Activated CD4-positive, alpha-beta T cell treated with anti-CD3 and anti-CD28 coated beads, Interleukin-2, amount 50 U/mL, for 4 hours (primary cell): ENCODE data around the gene NEO1.
"Not testable (repeated sequence)": the region's sequence is repeated elsewhere in the genome, so short reads cannot be mapped to it uniquely, and the experiment has no call there.

Source experiments
- DNase-seq, 2 experiments: peaks; one replicate each; pipeline ENCODE4 v3.0.0-alpha.2; 2020

NEO1 gene

DNA sequence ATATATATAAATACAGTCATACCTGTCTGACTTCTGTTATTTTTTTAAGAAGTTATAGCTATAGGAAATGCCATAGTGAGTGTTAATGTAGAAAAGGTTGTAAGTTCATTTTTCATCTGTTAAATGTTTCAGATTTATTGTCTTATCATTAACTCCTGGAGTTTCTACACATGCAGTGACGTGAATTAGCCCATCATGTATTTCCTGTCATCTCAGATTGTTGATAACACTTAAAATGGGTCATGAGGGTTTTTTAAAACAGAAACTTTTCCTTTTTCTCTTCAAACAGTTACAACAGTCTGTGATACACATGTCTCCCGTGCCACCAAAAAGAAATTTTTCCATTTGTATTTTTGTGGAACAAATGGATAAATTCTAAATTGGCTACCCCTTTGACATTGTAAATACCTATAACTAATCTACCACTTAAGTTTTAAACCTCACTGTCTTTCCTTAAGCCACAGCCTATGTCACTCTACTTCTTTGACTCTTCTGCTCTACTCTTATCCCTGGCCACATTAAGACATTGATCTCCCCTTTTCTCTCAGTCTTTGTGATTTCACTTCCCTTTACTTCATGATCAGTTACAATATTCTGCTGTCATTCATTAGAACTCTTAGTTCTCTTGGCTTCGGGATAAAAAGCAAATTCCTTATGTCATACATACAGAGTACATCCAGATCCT, 89.1 kb downstream of the NEO1 start:
- DNase-seq: no peak

DNA sequence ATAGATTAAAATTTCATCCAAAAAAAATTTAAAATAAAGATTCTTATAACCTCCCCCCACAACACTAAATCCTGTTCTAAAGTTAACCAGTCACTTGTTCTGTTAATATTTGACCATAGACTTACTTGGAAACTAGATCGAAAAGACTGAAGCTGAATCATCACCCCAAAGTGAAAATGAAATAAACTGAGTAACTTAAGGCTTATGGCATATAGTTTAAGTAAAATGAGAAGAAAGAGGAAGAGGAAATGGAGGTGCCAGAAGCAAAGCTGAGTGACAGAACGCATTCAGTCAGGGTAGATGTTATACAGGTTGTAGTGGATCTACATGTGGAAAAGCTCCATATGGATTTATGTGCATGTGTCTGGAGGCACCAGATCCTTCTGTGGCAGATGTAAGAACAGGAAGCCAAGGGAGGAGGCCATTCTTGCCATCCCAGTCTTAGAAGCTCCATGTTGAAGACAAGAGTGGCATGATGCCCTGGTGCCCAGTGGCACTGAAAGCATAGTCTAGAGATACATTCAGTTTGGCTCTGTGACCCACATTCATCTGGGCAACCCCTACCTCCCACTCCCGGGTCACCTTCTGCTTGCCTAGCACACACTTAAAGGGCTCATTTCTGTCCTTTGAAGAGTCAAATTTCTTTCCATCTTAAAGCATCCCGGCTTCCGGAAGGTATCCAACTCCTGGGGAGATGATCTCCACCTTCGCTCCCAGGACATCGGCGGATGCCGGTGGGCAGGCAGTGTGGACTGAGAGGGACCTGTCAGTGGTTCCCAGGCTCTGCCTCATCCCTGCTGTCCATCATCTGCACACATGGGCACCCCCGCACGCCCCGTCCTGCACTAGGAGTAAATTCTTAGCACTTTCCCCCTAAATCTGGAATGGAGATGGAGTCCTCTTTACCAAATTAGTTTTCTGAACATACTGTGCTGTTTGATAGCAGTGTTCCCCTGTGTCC, 90.8 kb downstream of the NEO1 start:
- DNase-seq: no peak

DNA sequence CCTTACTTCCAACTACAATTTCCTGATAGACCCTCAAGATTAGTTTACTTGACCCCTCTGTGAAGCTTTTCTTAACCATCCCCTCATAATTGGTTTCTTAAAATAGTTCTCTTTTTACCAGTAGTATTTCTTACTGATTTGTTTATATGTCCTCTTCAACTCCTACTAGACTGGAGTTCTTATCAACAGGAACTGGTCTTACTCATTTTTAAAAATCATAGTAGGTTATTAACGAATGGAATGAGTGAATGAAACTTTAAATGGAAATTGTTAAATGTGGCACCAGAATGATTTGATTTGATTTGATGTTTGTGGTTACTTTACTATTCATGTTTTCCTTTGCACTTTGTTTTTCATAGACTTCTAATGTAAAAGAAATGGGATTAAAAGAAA, 91.5 kb downstream of the NEO1 start:
- DNase-seq: no peak

DNA sequence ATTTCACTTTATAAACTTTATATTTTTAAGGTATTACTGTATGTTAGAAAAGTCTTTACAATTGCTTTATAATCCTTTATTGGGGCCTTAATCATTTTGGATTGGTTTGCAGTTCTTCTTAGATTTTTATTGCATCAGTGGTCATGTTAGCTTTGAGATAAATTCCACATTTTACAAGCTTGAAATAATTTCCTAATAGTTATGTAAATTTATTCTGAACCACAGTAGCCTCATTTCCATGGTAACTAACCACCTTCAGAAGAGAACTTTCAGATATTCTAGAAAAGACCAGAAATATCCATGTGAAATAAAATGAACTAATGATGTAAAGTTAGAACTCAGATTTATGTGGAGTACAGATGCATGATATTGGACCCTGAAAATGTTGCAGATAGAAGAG, 94.2 kb downstream of the NEO1 start:
- DNase-seq: no peak

DNA sequence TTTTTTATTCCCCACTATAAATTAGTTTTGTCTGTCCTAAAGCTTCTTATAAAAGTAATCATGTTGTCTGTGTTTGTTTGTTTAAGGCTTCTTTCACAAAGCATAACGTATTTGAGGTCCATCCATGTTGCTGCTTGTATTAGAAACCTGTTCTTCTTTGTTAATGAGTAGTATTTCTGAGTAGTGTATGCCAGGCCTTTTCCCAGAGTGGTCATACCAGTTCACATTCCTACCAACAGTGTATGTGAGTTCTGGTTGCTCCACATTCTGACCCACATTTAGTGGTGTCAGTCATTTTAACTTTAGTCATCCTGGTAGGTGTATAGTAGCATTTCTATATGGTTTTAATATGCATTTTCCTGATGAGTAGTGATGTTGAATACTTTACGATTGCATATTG, 98.6 kb downstream of the NEO1 start:
- no peak for DNase-seq

DNA sequence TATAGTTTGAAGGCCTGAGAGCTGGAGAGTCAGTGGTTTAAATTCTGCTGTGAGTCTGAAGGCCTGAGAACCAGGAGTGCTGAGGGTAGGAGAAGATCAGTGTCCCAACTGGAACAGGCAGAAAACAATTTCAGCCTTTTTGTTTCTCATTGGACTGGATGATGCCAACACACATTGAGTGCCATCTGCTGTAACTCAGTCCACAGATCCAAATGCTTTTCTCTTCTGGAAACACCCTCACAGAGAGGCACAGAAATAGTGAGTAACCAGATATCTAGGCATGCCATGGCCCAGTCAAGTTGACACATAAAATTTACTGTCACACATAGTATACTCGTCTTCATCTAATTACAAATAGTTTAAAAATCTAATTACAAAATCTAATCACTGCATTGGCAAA, 100.8 kb downstream of the NEO1 start:
- no peak for DNase-seq

DNA sequence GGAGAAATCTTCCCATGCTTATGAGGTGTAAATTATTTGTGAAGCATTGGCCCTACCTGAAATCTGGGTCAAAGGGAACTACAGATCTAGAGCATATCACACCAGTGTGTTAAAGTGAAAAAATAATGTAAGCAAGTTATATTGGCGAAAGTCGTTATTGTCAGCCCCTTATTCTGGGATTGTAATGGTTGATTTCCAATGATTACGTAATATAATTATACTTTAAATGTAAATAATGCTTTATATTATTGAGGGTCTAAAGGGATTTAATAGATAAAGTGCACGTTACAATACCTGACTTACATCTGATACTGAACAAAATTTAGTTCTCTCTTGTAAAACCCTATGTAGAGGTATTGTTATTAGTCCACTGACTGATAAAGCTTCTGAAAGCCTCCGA, 101.2 kb downstream of the NEO1 start:
- DNase-seq: no peak

DNA sequence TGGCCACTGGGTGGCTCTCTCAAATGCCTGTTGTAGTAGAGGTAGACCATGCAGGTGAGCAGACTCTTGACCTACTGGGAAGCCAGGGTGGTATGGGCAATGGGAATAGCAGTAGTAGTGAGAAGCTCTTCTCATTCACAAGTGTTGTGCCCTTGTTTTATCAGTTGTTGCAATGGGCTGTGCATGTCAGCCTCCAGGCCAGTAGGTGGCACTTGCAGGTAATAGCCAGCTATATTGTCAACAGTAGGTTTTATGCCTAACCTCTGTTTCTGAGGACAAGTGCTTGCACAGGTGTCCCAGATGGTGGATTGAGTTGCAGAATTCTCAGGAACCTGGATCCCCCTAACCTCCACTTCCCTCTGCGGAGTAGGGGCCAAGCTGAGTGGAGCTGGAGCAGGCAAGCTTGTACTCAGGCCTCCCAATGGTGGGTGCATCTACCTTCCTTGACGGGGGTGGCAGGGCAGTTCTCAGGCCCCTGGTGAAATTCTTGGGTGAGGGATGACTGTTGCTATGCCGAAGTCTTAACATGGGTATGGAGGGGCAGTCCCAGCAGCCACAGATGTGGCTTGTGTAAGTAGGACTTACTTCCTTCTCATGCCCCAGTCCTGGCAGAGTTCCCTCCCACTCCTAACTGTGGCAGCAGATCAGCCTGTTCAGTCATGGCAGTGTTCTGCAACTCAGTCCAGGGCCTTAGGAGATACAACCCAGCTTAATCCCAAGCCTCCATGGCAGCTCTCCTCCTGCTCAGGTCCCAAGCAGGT, 104.3 kb downstream of the NEO1 start:
- DNase-seq: no peak

DNA sequence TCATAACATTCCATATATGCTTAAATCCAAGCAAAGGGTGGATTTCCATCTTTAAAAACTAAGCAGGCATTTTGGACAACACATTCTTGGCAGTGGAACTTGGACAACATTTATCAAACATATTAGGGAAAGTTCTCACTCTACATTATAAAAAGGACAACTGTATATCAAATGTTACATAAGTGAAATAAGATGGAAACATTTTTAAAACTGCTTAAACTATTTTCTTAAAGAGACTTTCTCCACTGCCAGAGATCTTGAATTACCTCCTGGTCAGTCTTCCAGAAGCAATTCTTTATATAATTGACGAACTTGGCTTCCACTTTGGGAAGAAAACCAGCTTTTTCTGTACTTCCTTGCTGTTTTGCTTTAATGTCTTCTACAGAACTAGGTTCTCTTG, 109.3 kb downstream of the NEO1 start:
- DNase-seq: no peak

DNA sequence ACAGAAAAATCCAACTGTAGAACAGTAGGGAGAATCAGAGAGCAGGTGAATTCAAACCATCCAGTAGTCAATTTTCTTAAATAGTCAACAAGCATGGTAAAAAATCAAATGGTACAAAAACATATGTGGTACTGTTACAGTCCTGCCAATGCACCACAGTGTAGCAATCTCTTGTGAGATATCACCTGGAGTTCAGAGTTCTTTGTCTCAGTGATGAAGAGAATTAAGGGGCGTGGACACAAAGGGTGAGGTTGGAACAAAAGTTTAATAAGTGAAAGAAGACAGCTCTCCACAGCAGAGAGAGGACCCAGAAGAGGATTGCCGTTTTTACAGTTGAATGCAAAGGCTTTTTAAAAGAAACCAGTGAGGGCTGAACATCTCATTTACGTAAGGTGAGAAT, 113.2 kb downstream of the NEO1 start:
- DNase-seq: no peak

DNA sequence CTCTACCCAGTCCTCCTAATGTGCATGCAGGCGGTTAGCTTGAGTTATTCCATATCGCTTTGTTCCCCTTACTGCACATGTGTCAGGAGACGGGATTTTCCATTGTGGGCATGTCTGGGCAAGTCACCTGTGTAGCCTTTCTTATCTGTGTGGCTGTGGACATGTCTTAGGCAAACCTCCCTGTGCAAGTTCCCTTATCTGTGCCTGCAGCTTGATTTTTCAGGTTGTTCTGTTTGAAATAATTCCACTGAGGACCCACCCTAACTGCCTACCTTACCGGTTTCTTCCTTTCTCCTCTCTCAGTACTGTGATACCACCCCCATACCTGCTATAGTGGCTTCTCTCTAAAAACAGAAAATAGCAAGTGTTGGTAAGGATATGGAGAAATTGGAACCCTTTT, 113.6 kb downstream of the NEO1 start:
- DNase-seq: no peak

DNA sequence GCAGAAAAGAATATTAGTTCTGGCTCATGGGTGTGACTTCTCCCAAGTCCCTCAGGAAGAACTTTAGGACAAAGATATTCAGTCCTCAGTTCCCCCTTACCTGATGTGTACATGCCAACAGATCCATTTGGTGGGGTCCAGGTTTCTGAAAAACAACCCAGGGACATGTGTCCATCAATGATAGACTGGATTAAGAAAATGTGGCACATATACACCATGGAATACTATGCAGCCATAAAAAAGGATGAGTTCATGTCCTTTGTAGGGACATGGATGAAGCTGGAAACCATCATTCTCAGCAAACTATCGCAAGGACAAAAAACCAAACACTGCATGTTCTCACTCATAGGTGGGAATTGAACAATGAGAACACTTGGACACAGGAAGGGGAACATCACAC, 114.4 kb downstream of the NEO1 start:
- DNase-seq: not testable (repeated sequence)

DNA sequence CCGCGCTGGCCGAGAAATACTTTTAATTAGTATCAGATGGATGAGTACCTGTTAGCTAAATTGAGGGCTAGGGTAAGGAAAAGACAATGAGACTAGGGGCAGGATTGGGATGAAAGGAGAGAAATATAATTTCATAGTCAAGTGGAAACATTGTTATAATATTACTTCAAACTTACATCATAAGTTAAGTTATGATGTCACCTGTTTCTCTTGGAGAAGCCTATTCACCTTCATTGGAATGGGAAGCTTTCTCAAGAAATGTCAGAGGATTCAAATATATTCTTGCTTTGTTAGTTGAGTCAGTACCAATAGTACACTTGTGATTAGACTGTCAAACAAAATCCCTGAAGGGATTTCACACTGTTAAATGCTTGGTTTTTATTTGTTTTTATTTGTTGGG, 116.2 kb downstream of the NEO1 start:
- DNase-seq: no peak

DNA sequence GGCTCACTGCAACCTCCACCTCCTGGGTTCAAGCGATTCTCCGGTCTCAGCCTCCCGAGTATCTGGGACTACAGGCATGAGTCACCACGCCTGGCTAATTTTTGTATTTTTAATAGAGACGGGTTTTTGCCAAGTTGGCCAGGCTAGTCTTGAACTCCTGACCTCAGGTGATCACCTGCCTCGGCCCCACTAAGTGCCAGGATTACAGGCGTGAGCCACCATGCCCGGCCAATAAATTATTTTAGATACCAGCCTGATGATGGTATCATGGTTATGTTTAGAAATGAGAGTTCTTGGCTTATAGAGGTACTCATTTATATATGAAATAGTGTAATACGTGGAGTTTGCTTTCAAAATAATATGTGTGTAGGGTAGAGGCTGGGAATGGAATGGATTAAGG, 119.4 kb downstream of the NEO1 start:
- no peak for DNase-seq

DNA sequence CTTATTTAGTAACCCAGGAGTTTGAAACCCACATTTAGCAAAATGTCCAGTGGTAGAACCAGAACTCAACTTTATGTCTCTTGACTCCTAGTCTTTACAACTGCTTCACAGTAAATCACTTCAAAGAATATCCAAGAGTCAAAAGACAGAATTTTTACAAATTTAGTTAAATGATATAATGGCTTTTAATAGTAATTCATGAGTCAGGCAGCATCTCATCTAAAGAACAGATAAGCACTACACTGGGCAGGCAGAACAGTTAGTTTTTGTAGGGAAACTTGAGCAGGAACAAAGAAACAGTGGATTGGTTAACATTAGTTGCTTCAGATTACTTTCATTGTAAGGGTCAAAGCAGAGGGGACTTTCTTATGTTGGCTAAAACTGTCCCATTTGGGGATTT, 120.2 kb downstream of the NEO1 start:
- DNase-seq: no peak

DNA sequence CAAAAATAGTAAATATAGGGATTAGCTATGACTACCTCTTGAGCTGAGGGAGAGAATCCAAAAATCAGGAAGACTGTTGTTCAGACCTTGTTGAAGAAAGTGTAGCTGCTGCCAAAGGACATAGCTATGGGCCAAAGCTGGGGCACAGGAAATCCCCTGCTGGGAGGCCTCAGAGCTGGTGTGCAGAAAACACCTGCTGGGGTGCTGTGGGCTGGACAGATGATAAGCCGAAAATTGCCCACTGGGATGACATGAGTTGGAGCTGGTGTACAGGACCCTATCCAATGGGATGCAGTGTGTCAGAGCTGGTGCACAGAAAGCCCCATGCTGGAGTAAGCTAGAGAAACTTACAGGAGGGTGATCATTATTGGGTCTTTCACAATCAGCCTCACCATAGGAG, 121.9 kb downstream of the NEO1 start:
- DNase-seq: no peak

DNA sequence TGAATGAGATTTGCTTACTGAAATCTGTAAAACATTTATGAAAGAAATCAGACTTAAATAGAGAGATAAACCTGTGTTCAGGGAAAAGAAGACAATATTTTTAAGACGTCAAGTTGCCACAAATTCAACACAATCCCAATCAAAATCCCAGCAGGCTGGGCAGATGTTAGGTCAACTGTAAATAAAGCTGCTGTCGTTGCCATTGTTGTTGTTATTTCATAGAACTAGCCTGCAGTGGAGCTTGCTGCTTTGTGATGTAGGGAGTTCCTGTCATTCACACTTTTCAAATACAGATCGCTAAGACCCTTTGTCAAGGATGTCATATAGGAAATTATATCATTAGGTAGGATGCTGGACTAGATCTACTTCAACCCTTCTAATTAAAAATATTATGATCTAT, 123.1 kb downstream of the NEO1 start:
- DNase-seq: no peak

DNA sequence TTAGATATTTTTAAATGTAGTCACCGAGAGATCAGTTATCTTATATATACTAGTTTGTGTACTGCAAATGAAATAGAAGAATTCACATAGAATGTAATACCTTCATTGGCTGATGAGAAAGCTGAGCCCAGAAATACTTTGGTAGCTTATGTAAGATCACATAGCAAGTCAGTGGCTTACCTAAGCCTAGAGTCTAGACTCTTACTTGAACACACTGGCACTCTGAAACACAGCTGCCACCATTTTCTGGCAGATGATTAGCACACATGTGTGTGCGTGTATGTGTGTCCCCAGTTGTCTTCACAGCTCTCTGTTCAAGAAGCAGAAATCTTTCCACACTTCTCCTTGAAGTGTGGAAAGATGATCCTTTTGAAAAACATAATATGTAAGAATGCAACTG, 124.3 kb downstream of the NEO1 start:
- no peak for DNase-seq

DNA sequence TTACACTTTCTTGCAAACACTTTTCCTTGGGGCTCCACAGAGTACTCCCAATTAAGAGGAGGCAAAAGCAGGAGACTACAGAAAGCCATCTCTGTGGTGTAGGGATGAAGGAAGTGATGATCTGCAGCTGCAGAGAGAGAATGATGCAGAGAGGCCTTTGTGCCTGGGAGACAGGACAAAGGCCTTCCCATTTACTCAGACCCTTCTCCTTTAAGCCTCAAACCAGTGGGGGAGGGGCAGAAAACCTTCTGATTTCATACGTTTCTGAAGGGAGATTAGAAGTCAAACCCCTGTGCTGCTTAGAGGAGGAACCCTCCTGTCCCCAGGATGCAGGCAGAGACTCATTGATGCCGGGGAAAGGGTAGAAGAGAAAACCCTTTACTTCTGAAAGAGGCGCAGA, 130.8 kb downstream of the NEO1 start:
- no peak for DNase-seq

DNA sequence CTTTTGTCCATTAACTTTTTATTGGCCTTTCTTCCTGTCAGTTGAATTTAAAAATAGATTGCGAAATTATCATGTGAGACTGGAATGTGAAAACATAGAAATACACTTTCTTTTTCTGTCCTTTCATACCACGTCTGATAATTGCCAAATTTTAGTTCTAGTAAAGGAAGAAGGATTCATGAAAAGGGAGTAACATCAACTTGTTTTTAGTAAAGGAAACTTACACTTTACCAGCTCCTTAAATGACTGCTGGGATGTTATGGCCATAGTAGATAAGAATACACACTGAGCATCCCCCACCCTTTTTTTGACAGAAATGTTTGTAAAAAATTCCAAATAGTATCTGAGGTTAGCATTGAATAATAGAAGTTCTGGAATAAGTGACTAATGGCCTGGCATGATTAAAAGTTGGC, 137.9 kb downstream of the NEO1 start:
- no peak for DNase-seq

DNA sequence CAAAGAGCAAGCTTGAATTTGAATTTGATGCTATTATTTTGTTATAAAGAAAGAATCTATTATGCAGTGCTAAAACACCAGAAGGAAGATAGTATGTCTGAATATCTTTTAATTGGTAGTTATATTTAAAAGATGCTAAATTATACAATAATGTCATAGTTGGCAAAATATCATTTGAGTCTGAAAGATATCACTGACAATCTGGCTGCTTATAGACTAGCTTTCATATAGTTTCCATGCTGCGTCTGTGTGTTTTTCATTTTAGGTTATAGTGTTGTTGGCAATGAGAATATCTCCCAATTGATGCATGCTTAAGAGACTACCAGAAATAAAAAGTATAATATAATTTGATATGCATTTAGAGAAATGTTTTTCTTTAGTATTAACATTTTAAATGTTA, 142.9 kb downstream of the NEO1 start:
- DNase-seq: no peak

DNA sequence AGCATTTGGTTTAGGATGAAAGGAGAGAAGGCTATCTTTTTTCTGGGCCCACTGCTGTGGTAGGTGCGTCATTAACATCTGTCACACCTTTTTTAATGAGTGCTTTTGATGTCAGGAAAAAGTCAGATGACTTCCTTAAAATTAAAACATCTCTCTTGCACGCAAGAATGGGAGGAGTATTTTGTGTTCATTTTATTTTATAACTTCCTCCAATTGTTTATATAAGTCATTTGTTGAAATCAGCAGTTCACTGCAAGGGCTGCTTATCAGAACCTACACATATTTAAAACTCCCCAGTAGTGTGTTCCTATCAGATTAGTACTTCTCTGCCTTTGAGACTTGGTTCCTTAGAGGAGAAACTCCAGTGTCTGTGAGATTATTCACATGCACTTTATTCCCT, 143.8 kb downstream of the NEO1 start:
- DNase-seq: no peak

DNA sequence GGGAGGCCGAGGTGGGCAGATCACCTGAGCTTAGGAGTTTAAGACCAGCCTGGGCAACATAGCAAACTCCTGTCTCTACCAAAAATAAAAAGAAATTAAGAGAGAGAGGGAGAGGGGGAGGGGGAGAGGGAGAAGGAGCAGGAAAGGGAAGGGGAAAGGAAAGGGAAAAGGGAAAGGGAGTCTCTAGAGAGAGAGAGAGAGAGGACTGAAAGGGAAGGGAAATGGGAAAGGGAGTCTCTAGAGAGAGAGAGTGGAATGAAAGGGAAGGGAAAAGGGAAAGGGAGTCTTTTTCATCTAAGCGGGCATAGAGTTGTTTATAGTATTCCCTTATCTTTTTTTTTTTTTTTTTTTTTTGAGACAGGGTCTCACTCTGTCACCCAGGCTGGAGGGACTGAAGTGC, 148.1 kb downstream of the NEO1 start:
- no peak for DNase-seq

DNA sequence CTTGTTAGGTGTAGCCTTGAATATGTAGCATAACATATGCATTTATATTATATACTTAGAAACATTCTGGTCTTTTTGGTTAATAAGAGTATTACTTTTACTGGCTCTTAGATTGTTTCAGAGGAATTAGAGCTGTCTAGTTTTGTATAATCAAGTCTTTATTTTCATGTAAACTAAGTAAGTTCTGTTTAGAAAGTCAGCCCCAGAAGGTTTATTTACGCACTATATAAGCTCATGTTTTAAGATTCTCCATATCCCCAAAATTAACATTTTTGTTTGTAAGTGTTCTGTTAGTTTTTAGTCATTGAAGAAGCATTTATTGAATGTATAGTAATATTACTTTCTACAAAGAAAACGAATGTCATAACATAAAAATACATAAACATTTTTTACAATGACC, 158.4 kb downstream of the NEO1 start:
- no peak for DNase-seq
